K562 (cell line): ENCODE data around the gene OSBPL3. TPM values are rescaled to one million over a fixed set of nuclear protein-coding genes. Genes with fewer than 3 reads are reported as not detected.

Source experiments
- CREB3 ChIP-seq: fragments of 450-650 bp; conservative IDR thresholded peaks from 2 replicates; pipeline ENCODE4 v1.6.1; 2016; ENCODE audit warnings: missing genetic modification characterization, low read depth, mild to moderate bottlenecking, missing compliant biosample characterization, moderate library complexity
- E2F4 ChIP-seq: sonication (generic); formaldehyde crosslinking; IDR thresholded peaks from 2 replicates; pipeline ENCODE4 v1.8.0; 2022; ENCODE audit warnings: mild to moderate bottlenecking, low read depth, missing genetic modification reagents
- GATAD2A ChIP-seq: fragments of 450-650 bp; IDR thresholded peaks from 2 replicates; pipeline ENCODE4 v1.6.1; 2017
- MAFK ChIP-seq: IDR thresholded peaks from 2 replicates; pipeline ENCODE4 v1.6.1; 2011; ENCODE audit warnings: low read length, improper control_type of control experiment
- NFRKB ChIP-seq: fragments of 450-650 bp; IDR thresholded peaks from 2 replicates; pipeline ENCODE4 v1.6.1; 2016; ENCODE audit warnings: low read depth
- NRF1 ChIP-seq, 2 experiments: fragments of 450-650 bp; IDR thresholded peaks in 1 of 2; conservative IDR thresholded peaks in 1 of 2; 2 replicates each; pipeline ENCODE4 v1.6.1; 2014; ENCODE audit warnings: mild to moderate bottlenecking in 2 of 2
- RAD21 ChIP-seq, 2 experiments: fragments of 250-450 bp in 1 of 2; fragments of 450-650 bp in 1 of 2; sonication (Bioruptor Pico) in 1 of 2; formaldehyde crosslinking in 1 of 2; IDR thresholded peaks in 1 of 2; conservative IDR thresholded peaks in 1 of 2; 2 replicates each; pipeline versions ENCODE4 v1.4.0 to v1.8.0; 2020 to 2022; ENCODE audit warnings: mild to moderate bottlenecking in 2 of 2, moderate library complexity in 1 of 2
- RNF2 ChIP-seq: sonication (generic); IDR thresholded peaks from 2 replicates; pipeline ENCODE4 v1.6.1; 2016
- SNAPC5 ChIP-seq: fragments of 250-450 bp; sonication (Bioruptor Pico); IDR thresholded peaks from 2 replicates; pipeline ENCODE4 v1.8.0; 2021; ENCODE audit warnings: moderate library complexity, mild to moderate bottlenecking, inconsistent platforms
- TBP ChIP-seq: optimal IDR thresholded peaks from 2 replicates; pipeline ENCODE3; 2011; ENCODE audit warnings: low read depth, low read length, improper control_type of control experiment
- ZBTB5 ChIP-seq: fragments of 450-650 bp; IDR thresholded peaks from 2 replicates; pipeline ENCODE4 v1.6.1; 2017; ENCODE audit warnings: antibody characterized with exemption
- ZBTB8A ChIP-seq: fragments of 450-650 bp; IDR thresholded peaks from 2 replicates; pipeline ENCODE4 v1.6.1; 2018; ENCODE audit warnings: mild to moderate bottlenecking, moderate library complexity; ENCODE audit not compliant: partially characterized antibody
- ZNF263 ChIP-seq: sonication (generic); formaldehyde crosslinking; IDR thresholded peaks from 2 replicates; pipeline ENCODE4 v1.8.0; 2022; ENCODE audit warnings: mild to moderate bottlenecking, missing genetic modification reagents, borderline replicate concordance
- ZNF655 ChIP-seq: fragments of 250-450 bp; sonication (Bioruptor Pico); IDR thresholded peaks from 2 replicates; pipeline ENCODE4 v1.5.0; 2021
- ZNF778 ChIP-seq: fragments of 450-650 bp; formaldehyde crosslinking; IDR thresholded peaks from 2 replicates; pipeline ENCODE4 v1.4.0; 2020; ENCODE audit warnings: mild to moderate bottlenecking, moderate library complexity
- polyA plus RNA-seq, 8 experiments: library from polyadenylated mRNA; depleted of rRNA in 4 of 8; stranded (reverse) in 5 of 8; unstranded in 3 of 8; fragments of >200 nt; fragmentation: Nextera tagmentation in 2 of 8; fragmentation: Illumina TruSeq in 1 of 8; extraction: Ambion mirVana in 2 of 8; extraction: Trizol in 1 of 8; gene quantifications; 2 replicates each; pipeline versions ENCODE4 v1.2.1 to v1.2.3, GENCODE V29; 2011 to 2014; ENCODE audit warnings: inconsistent platforms in 1 of 8, missing spikeins in 1 of 8
- total RNA-seq, 7 experiments: library from RNA; depleted of rRNA in 6 of 7; stranded (reverse); fragments of >200 nt in 6 of 7; fragmentation: Illumina TruSeq in 2 of 7; extraction: Trizol in 2 of 7; gene quantifications; 2 replicates each; pipeline versions ENCODE4 v1.2.1 to v1.2.3, GENCODE V29; 2011 to 2021; ENCODE audit warnings: low replicate concordance in 1 of 7

The OSBPL3 gene
- total and polyA plus RNA-seq, 9 of the 15 experiments (the other 6 are each of a cell fraction or from before 2014, with no cell fraction given) = 4.8 to 37.2 (median 26.5) TPM

- TF ChIP-seq ZBTB8A = no peak
- no peak for TF ChIP-seq ZNF778 (CRISPR knock-in tag)
- no peak for TF ChIP-seq CREB3 (tag)
- no peak for TF ChIP-seq ZBTB5
- peak; percentile 49 for TF ChIP-seq RNF2
- TF ChIP-seq TBP = peak; percentile 88
- no peak for TF ChIP-seq MAFK
- peak; percentile 86 to 89 for TF ChIP-seq NRF1 (conservative IDR thresholded peaks at IDR 0.05 in 1 of 2, IDR thresholded peaks at IDR 0.05 in 1 of 2)
- peak; percentile 25; the same call in 1 of the 2 replicates for TF ChIP-seq GATAD2A
- TF ChIP-seq E2F4 (CRISPR knock-in tag) = no peak
- TF ChIP-seq NFRKB = no peak
- peak; percentile 59 for TF ChIP-seq ZNF263 (CRISPR knock-in tag)
- TF ChIP-seq RAD21 (CRISPR knock-in tag; conservative IDR thresholded peaks at IDR 0.05 in 1 of 2, IDR thresholded peaks at IDR 0.05 in 1 of 2) = peak; percentile 61 to 67
- TF ChIP-seq ZNF655 = no peak
- no peak for TF ChIP-seq SNAPC5 (CRISPR knock-in tag)
- TF ChIP-seq, all 486 proteins: peak for 53
Observed at GRCh38 chr7:24979470-24979862, 512 bp downstream of the OSBPL3 start (continued).
